GM10248 (cell line): ENCODE results near the gene TMEM238.

Experiments used
- CTCF ChIA-PET: fragments of 300-600 bp; sonication (Branson Sonifier 250); formaldehyde crosslinking; extraction: SDS; loops from one replicate; lab custom pipeline; 2021; ENCODE audit warnings: antibody characterized with exemption; lab: Yijun Ruan, JAX
- POLR2A ChIA-PET: fragments of 350-650 bp; sonication (Branson Sonifier 250); formaldehyde crosslinking; extraction: SDS; loops from one replicate; lab custom pipeline; 2020; ENCODE audit warnings: antibody characterized with exemption; lab: Yijun Ruan, JAX
- DNase-seq: peaks from one replicate; pipeline ENCODE4 v3.0.0; 2012; ENCODE audit errors: extremely low spot score
- CTCF ChIP-seq: IDR thresholded peaks from 2 replicates; pipeline ENCODE4 v1.5.1; 2012; ENCODE audit warnings: mild to moderate bottlenecking, low read depth; ENCODE audit errors: extremely low read depth, missing control alignments, control extremely low read depth

Gene TMEM238

GRCh38 chr19:55347442-55348009 lies 36.6 kb downstream of the TMEM238 start:
- TF ChIP-seq CTCF = no peak
- DNase-seq = no peak
- POLR2A ChIA-PET = interaction anchor here (0.6 kb wide), 1 partner anchor 9 kb away, joined by 4 read pairs; no protein-coding TSS in a partner anchor
- CTCF ChIA-PET = interaction anchor here (1.4 kb wide), 1 partner anchor 71 kb away, joined by 3 read pairs; no protein-coding TSS in a partner anchor

DNA sequence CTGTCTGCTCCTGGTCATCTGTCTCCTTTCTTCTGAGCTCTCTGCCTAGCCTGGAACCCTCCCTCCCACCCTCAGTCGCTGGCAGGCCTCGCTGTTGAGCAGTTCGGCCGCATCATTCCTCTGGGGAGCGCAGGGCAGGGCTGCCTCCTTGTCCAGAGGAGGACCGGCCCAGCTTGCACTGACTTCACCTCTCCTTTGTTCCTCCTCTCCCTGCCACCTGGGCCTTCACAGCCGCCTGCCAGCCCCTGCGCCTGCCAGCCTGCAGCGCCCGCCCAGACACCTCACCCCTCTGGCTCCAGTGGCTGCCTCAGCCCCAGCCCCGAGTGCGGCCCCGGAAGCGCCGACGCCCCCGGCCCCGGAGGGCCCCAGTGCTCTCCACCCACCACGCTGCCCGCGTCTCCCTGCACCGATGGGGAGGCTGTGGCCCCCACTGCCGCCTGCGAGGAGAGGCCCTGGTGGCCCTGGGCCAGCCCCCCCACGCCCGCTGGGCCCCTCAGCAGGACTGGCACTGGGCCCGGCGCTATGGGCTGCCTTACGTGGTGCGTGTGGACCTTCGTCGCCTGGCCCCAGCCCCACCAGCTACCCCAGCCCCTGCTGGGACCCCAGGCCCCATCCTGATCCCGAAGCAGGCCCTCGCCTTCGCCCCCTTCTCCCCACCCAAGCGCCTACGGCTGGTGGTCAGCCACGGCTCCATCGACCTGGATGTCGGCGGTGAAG lies 37.2 kb downstream of the TMEM238 start:
- no peak for TF ChIP-seq CTCF
- DNase-seq = no peak
- POLR2A ChIA-PET = interaction anchor here (0.6 kb wide), 1 partner anchor 9 kb away, joined by 4 read pairs; no protein-coding TSS in a partner anchor
- CTCF ChIA-PET = interaction anchor here (1.4 kb wide), 1 partner anchor 71 kb away, joined by 3 read pairs; no protein-coding TSS in a partner anchor

DNA sequence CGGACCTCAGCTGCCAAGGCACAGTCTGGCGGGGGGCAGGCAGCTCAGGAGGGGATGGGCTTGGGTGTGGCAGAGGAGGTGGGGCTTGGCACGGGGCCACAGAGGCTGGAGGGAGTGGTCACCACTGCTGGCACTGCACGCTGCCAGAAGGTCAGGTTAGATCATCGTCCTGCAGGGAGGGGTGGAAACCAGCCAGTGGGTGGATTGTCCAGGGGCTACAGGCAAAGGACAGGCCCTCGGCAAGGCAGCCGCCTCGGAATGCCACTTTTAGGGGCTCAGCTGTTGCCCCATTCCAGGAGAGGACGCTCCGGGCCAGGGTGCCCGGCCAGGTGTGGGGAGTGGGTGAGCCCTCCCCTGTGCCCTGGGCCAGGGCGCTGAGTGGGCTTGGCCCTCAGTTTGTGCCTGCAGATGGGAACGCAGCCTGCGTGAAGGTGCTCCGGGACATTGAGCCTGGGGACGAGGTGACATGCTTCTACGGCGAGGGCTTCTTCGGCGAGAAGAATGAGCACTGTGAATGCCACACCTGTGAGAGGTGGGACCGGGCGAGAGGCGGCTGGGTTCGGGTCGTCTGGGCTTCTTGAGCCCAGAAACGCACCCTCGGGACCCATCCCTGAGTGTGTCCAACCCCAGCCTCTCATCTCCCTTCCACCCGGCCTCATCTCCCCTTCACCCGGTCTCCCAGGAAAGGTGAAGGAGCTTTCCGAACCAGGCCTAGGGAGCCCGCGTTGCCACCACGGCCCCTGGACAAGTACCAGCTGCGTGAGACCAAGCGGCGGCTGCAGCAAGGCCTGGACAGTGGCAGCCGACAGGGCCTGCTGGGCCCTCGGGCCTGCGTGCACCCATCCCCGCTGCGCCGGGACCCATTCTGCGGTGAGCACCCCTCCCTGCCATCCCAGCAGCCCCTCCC lies 38.0 kb downstream of the TMEM238 start:
- no peak for DNase-seq

GRCh38 chr19:55345101-55345817 lies 38.8 kb downstream of the TMEM238 start:
- CTCF ChIA-PET = interaction anchor here (1.0 kb wide), 1 partner anchor 44 kb away, joined by 3 read pairs; no protein-coding TSS in a partner anchor
- DNase-seq = no peak
- POLR2A ChIA-PET = no interaction called here
- no peak for TF ChIP-seq CTCF

More for the DNA sequence above, 38.0 kb downstream of the TMEM238 start:
- POLR2A ChIA-PET = no interaction called here
- CTCF ChIA-PET = no interaction called here
- no peak for TF ChIP-seq CTCF

GRCh38 chr19:55344444-55344843 lies 39.6 kb downstream of the TMEM238 start:
- CTCF ChIA-PET = interaction anchor here (1.0 kb wide), 1 partner anchor 43 kb away, joined by 3 read pairs; no protein-coding TSS in a partner anchor
- DNase-seq = no peak
- POLR2A ChIA-PET = no interaction called here
- no peak for TF ChIP-seq CTCF
